ENCODE data around the gene MT3. TPM values are rescaled to one million over a fixed set of nuclear protein-coding genes. Genes with fewer than 3 reads are reported as not detected.

The MT3 gene
- total and polyA plus RNA-seq, 2 of the 8 experiments (the other 6 are each of a cell fraction or from before 2014, with no cell fraction given), result 0.17 TPM; not detected in 1

GRCh38 chr16:56593573-56594291, 4.4 kb downstream of the MT3 start:
- H3K9me3 ChIP-seq (ENCODE audit: insufficient read depth in 2 of 2, low read depth in 1 of 2, low read length in 1 of 2), result no peaks in the 10 kb centered on the region
- no peak overlapping the region for H3K23ac ChIP-seq (ENCODE audit: insufficient read length)
- peaks cover 0 to 13% (median 4%) of the 10 kb centered on the region in 4 experiments; a peak in 5 of 7 replicates for H3K4me1 ChIP-seq (replicated peaks in 1 of 4; ENCODE audit: control insufficient read depth in 3 of 4, insufficient read depth in 4 of 4, low read length in 3 of 4)
- CTCF ChIA-PET (ENCODE audit: partially characterized antibody), result interaction anchor here (3.3 kb wide), 1 partner anchor 11 kb away, joined by 25 read pairs; no protein-coding TSS in a partner anchor
- no peak for DNase-seq (ENCODE audit: low read depth in 1 of 2, low spot score in 2 of 2)
- H2BK20ac ChIP-seq (ENCODE audit: low read length), result no peak overlapping the region
- POLR2A ChIA-PET (ENCODE audit: partially characterized antibody), result interaction anchor here (1.4 kb wide), 1 partner anchor 82 kb away, joined by 3 read pairs; no protein-coding TSS in a partner anchor
- FAIRE-seq, result no peak
- no peak overlapping the region for H3K18ac ChIP-seq (ENCODE audit: extremely low read depth, low read length)
- H3K79me1 ChIP-seq (ENCODE audit: low read depth, low read length), result no peaks in the 10 kb centered on the region
- H4K8ac ChIP-seq (ENCODE audit: extremely low read depth, insufficient read depth, low read length), result no peak overlapping the region
- no peak overlapping the region for H4K5ac ChIP-seq (ENCODE audit: insufficient read length, low read depth, low read length)
- no peak overlapping the region for H3K4ac ChIP-seq (replicated peaks; ENCODE audit: insufficient read length, low read depth, low read length)
- no peak overlapping the region for H3K27ac ChIP-seq (ENCODE audit: low read depth, low read length)
- no peaks in the 10 kb centered on the region for H3K79me2 ChIP-seq (ENCODE audit: control insufficient read depth in 1 of 2, insufficient read depth in 2 of 2, low read length in 2 of 2)
- H3K56ac ChIP-seq (replicated peaks; ENCODE audit: insufficient read length, low read depth, low read length), result no peak overlapping the region
- peaks cover 8% of the 10 kb centered on the region; the same call in 1 of the 2 replicates for H3K23me2 ChIP-seq (ENCODE audit: low read depth, low read length)
- H4K91ac ChIP-seq (replicated peaks; ENCODE audit: insufficient read length, low read length), result no peak overlapping the region
- no peak overlapping the region for H2BK12ac ChIP-seq (ENCODE audit: low read depth, low read length)
- no peak overlapping the region for H2BK5ac ChIP-seq (ENCODE audit: low read depth, low read length)
- H3K4me2 ChIP-seq (ENCODE audit: insufficient read depth in 1 of 2, low read depth in 2 of 2, low read length in 2 of 2), result no peak overlapping the region
- H2BK120ac ChIP-seq (replicated peaks; ENCODE audit: low read depth, low read length), result no peak overlapping the region
- H3K36me3 ChIP-seq (ENCODE audit: control insufficient read depth in 2 of 4, insufficient read depth in 4 of 4, low read length in 3 of 4), result no peaks in the 10 kb centered on the region
- no peak overlapping the region for H2AK5ac ChIP-seq (ENCODE audit: low read depth, low read length)
- H2AFZ ChIP-seq (ENCODE audit: low read length), result no peak overlapping the region
- peaks cover 17 to 34% (median 30%) of the 10 kb centered on the region in 4 experiments for H3K27me3 ChIP-seq (replicated peaks in 1 of 4; ENCODE audit: control insufficient read depth in 3 of 4, extremely low read depth in 1 of 4, insufficient read depth in 3 of 4, low read length in 3 of 4)
- peaks cover 2 to 4% of the 10 kb centered on the region in 2 experiments for H4K20me1 ChIP-seq (replicated peaks in 1 of 2; ENCODE audit: control insufficient read depth in 1 of 2, insufficient read depth in 2 of 2, low read length in 2 of 2)
- H3K9ac ChIP-seq (replicated peaks in 1 of 4; ENCODE audit: extremely low read depth in 1 of 4, low read depth in 3 of 4, low read length in 3 of 4), result no peak overlapping the region
- no peak overlapping the region for H3K14ac ChIP-seq (ENCODE audit: insufficient read length)
- WGBS, 2 experiments (ENCODE audit: extremely low coverage in 1 of 2, insufficient coverage in 1 of 2, insufficient read length in 1 of 2, insufficient replicate concordance in 2 of 2, low coverage in 1 of 2, low lambda C conversion rate in 2 of 2, missing lambda C conversion rate in 1 of 2), result 79% methylated on average over 6 of the region's 6 CpGs; no CpG with 5 or more reads in 1 of the 2 experiments
- no peak overlapping the region for H3K4me3 ChIP-seq (ENCODE audit: extremely low read depth in 1 of 4, insufficient read depth in 2 of 4, low read depth in 3 of 4, low read length in 4 of 4)
- H2BK15ac ChIP-seq (ENCODE audit: low read length), result no peak overlapping the region
- TF ChIP-seq TAF1 (IDR thresholded peaks at IDR 0.05; ENCODE audit: low read depth, low read length) (no peak), PHF8 (conservative IDR thresholded peaks at IDR 0.05; ENCODE audit: low read depth, low read length) (no peak), SUZ12 (IDR thresholded peaks at IDR 0.05; ENCODE audit: low read length) (no peak), SAP30 (IDR thresholded peaks at IDR 0.05; ENCODE audit: insufficient read depth, insufficient replicate concordance, low read length) (no peak), KDM5A (IDR thresholded peaks at IDR 0.05; ENCODE audit: low read length) (no peak), RAD21 (IDR thresholded peaks at IDR 0.05 in 1 of 2, conservative IDR thresholded peaks at IDR 0.05 in 1 of 2; ENCODE audit: low read depth in 2 of 2, low read length in 2 of 2) (no peak), EZH2 (IDR thresholded peaks at IDR 0.05; ENCODE audit: low read depth, low read length, severe bottlenecking) (no peak), SRF (IDR thresholded peaks at IDR 0.05; ENCODE audit: low read depth, low read length) (no peak), KDM4A (IDR thresholded peaks at IDR 0.05; ENCODE audit: low read depth, low read length, severe bottlenecking) (no peak), JUND (IDR thresholded peaks at IDR 0.05; ENCODE audit: low read length) (no peak)
- TF ChIP-seq, protein P1, sequence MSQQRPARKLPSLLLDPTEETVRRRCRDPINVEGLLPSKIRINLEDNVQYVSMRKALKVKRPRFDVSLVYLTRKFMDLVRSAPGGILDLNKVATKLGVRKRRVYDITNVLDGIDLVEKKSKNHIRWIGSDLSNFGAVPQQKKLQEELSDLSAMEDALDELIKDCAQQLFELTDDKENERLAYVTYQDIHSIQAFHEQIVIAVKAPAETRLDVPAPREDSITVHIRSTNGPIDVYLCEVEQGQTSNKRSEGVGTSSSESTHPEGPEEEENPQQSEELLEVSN (IDR thresholded peaks at IDR 0.05), result no peak

Measured in H1 (cell line).